ENCODE measurements around the gene TGOLN2.
"Not testable (repeated sequence)": the region's sequence is repeated elsewhere in the genome, so short reads cannot be mapped to it uniquely, and the experiment has no call there.

The TGOLN2 gene

GRCh38 chr2:85334928-85335327, 7.1 kb upstream of the TGOLN2 start:
- DNase-seq = no peak

- DNase-seq = not testable (repeated sequence)
Measured at GRCh38 chr2:85333877-85334276, 6.1 kb upstream of the TGOLN2 start.

- DNase-seq = no peak
Measured at GRCh38 chr2:85330839-85331636, 3.2 kb upstream of the TGOLN2 start.

- DNase-seq = not testable (repeated sequence)
Measured at GRCh38 chr2:85329701-85330100, 1.9 kb upstream of the TGOLN2 start.

GRCh38 chr2:85329181-85329651, 1.4 kb upstream of the TGOLN2 start:
- DNase-seq = no peak

GRCh38 chr2:85327160-85327821, 498 bp downstream of the TGOLN2 start:
- DNase-seq = no peak

GRCh38 chr2:85326406-85327159, 1.2 kb downstream of the TGOLN2 start:
- no peak for DNase-seq

GRCh38 chr2:85325466-85325811, 2.4 kb downstream of the TGOLN2 start:
- DNase-seq = no peak

GRCh38 chr2:85324639-85325465, 2.9 kb downstream of the TGOLN2 start:
- no peak for DNase-seq

GRCh38 chr2:85323988-85324367, 3.8 kb downstream of the TGOLN2 start:
- DNase-seq = not testable (repeated sequence)

GRCh38 chr2:85323351-85323987, 4.3 kb downstream of the TGOLN2 start:
- no peak for DNase-seq

GRCh38 chr2:85319796-85320195, 8.0 kb downstream of the TGOLN2 start:
- no peak for DNase-seq

- DNase-seq = no peak
Measured at GRCh38 chr2:85318222-85319074, 9.3 kb downstream of the TGOLN2 start.

- not testable (repeated sequence) for DNase-seq
Measured at GRCh38 chr2:85315921-85316320, 11.9 kb downstream of the TGOLN2 start.

- DNase-seq = no peak
Measured at GRCh38 chr2:85314884-85315242, 12.9 kb downstream of the TGOLN2 start.

- no peak for DNase-seq
Measured at GRCh38 chr2:85312404-85312803, 15.4 kb downstream of the TGOLN2 start.

- no peak for DNase-seq
Measured at GRCh38 chr2:85310330-85310729, 17.5 kb downstream of the TGOLN2 start.

- DNase-seq = peak in 1 of 2 experiments; percentile 38
Measured at GRCh38 chr2:85309699-85310321, 18.0 kb downstream of the TGOLN2 start.

GRCh38 chr2:85308896-85309555, 18.8 kb downstream of the TGOLN2 start:
- peak; percentile 88 to 94 for DNase-seq

- DNase-seq = no peak
Measured at GRCh38 chr2:85308201-85308600, 19.6 kb downstream of the TGOLN2 start.

Data from NCI-H524 (cell line).